HG03064 (cell line): Measurements from ENCODE around the gene BBS10.
A peak's percentile ranks its signal among the peaks of the same experiment; 100 is the strongest.
"Not testable (repeated sequence)": the region's sequence is repeated elsewhere in the genome, so short reads cannot be mapped to it uniquely, and the experiment has no call there.

Source experiments
- ATAC-seq: cut with Tn5 transposase; IDR thresholded peaks from one replicate; pipeline ENCODE4 v1.9.1; 2021; ENCODE audit warnings: low read depth; ENCODE audit not compliant: unreplicated experiment

The BBS10 gene

GRCh38 chr12:76348079-76348901 lies at the start of gene BBS10:
BBS10 (minus strand) TSS chr12:76348415; CDS start chr12:76348358, 57 bp downstream.
- peak; percentile 99 for ATAC-seq

- ATAC-seq, result no peak
Observed at GRCh38 chr12:76391461-76391860, 43.2 kb upstream of the BBS10 start.

GRCh38 chr12:76387614-76388013 lies 39.4 kb upstream of the BBS10 start:
- ATAC-seq, result no peak

GRCh38 chr12:76384560-76384959 lies 36.3 kb upstream of the BBS10 start:
- no peak for ATAC-seq

- ATAC-seq, result no peak
Observed at GRCh38 chr12:76383988-76384387, 35.8 kb upstream of the BBS10 start.

- ATAC-seq, result no peak
Observed at GRCh38 chr12:76379261-76379660, 31.0 kb upstream of the BBS10 start.

GRCh38 chr12:76376876-76377275 lies 28.7 kb upstream of the BBS10 start:
- ATAC-seq, result not testable (repeated sequence)

- ATAC-seq, result no peak
Observed at GRCh38 chr12:76375939-76376338, 27.7 kb upstream of the BBS10 start.

- no peak for ATAC-seq
Observed at GRCh38 chr12:76375470-76375869, 27.3 kb upstream of the BBS10 start.

- ATAC-seq, result no peak
Observed at GRCh38 chr12:76374386-76375020, 26.3 kb upstream of the BBS10 start.

- no peak for ATAC-seq
Observed at GRCh38 chr12:76368230-76368629, 20.0 kb upstream of the BBS10 start.

- ATAC-seq, result no peak
Observed at GRCh38 chr12:76366163-76366562, 17.9 kb upstream of the BBS10 start.

GRCh38 chr12:76364131-76364530 lies 15.9 kb upstream of the BBS10 start:
- ATAC-seq, result not testable (repeated sequence)

GRCh38 chr12:76360316-76360715 lies 12.1 kb upstream of the BBS10 start:
- ATAC-seq, result no peak

- ATAC-seq, result no peak
Observed at GRCh38 chr12:76356071-76356470, 7.9 kb upstream of the BBS10 start.

- peak; percentile 33 for ATAC-seq
Observed at GRCh38 chr12:76346798-76347420, 1.3 kb downstream of the BBS10 start.

GRCh38 chr12:76346236-76346635 lies 2.0 kb downstream of the BBS10 start:
- ATAC-seq, result no peak

GRCh38 chr12:76345569-76345968 lies 2.6 kb downstream of the BBS10 start:
- ATAC-seq, result no peak

GRCh38 chr12:76341436-76342030 lies 6.7 kb downstream of the BBS10 start:
- ATAC-seq, result no peak

- ATAC-seq, result no peak
Observed at GRCh38 chr12:76340680-76341435, 7.4 kb downstream of the BBS10 start.
